DND-41 (cell line): Measurements from ENCODE around the gene MFSD11.
"Not testable (repeated sequence)": the region's sequence is repeated elsewhere in the genome, so short reads cannot be mapped to it uniquely, and the experiment has no call there.

ENCODE experiments used
- ATAC-seq: fragments of 200-7000 bp; cut with Tn5 transposase; 3 replicates; pipeline ENCODE4 v1.9.1; 2021; ENCODE audit warnings: low read depth; ENCODE audit not compliant: insufficient read depth
- DNase-seq: peaks from one replicate; pipeline ENCODE4 v3.0.0-alpha.2; 2020
- H2AFZ ChIP-seq: 2 replicates; pipeline ENCODE4 v1.6.0; 2012; ENCODE audit warnings: low read depth, low read length
- H3K27ac ChIP-seq: 2 replicates; pipeline ENCODE4 v1.5.1; 2012; ENCODE audit warnings: low read length, inconsistent platforms
- H3K27me3 ChIP-seq: fragments of 200-600 bp; sonication (generic); 2 replicates; pipeline ENCODE4 v1.6.0; 2012; ENCODE audit warnings: low read length, mild to moderate bottlenecking, inconsistent platforms; ENCODE audit not compliant: insufficient read depth, poor library complexity
- H3K36me3 ChIP-seq: 2 replicates; pipeline ENCODE4 v1.5.1; 2012; ENCODE audit warnings: low read length, inconsistent platforms; ENCODE audit not compliant: insufficient read depth
- H3K4me1 ChIP-seq: 2 replicates; pipeline ENCODE4 v1.5.1; 2012; ENCODE audit warnings: mild to moderate bottlenecking, low read length; ENCODE audit not compliant: insufficient read depth
- H3K4me2 ChIP-seq: 2 replicates; pipeline ENCODE4 v1.6.0; 2012; ENCODE audit warnings: mild to moderate bottlenecking, moderate library complexity, low read length, inconsistent platforms; ENCODE audit not compliant: insufficient read depth
- H3K4me3 ChIP-seq, 2 experiments: fragments of 200-600 bp in 1 of 2; shearing (Covaris generic) in 1 of 2; 2 replicates each; pipeline ENCODE4 v1.5.1; 2012 to 2016; ENCODE audit warnings: inconsistent platforms in 2 of 2, low read length in 2 of 2, mild to moderate bottlenecking in 2 of 2, low read depth in 1 of 2, moderate library complexity in 1 of 2
- H3K79me2 ChIP-seq: 2 replicates; pipeline ENCODE4 v1.6.0; 2012; ENCODE audit warnings: low read length, inconsistent platforms; ENCODE audit not compliant: insufficient read depth
- H3K9ac ChIP-seq: 2 replicates; pipeline ENCODE4 v1.6.0; 2012; ENCODE audit warnings: low read depth, mild to moderate bottlenecking, inconsistent platforms, low read length, moderate library complexity
- H3K9me3 ChIP-seq: 2 replicates; pipeline ENCODE4 v1.5.1; 2012; ENCODE audit warnings: low read length, moderate library complexity, mild to moderate bottlenecking, inconsistent platforms; ENCODE audit not compliant: insufficient read depth, severe bottlenecking
- H4K20me1 ChIP-seq: 2 replicates; pipeline ENCODE4 v1.6.0; 2012; ENCODE audit warnings: low read length; ENCODE audit not compliant: insufficient read depth
- CTCF ChIP-seq: IDR thresholded peaks from 2 replicates; pipeline ENCODE4 v1.5.1; 2012; ENCODE audit warnings: borderline replicate concordance, low read length, moderate library complexity, mild to moderate bottlenecking; ENCODE audit not compliant: poor library complexity, severe bottlenecking; ENCODE audit errors: extremely low read depth
- EZH2 ChIP-seq: IDR thresholded peaks from 3 replicates; pipeline ENCODE4 v1.6.1; 2012; ENCODE audit warnings: borderline replicate concordance, low read depth, mild to moderate bottlenecking, moderate library complexity, low read length, inconsistent platforms; ENCODE audit not compliant: severe bottlenecking

The MFSD11 gene

GRCh38 chr17:76709077-76709950, 28.6 kb upstream of the MFSD11 start:
- ATAC-seq, result no peak
- no peak for DNase-seq
- H3K4me3 ChIP-seq, result no peak overlapping the region
- no peaks in the 10 kb centered on the region for H3K79me2 ChIP-seq
- H3K9ac ChIP-seq, result no peak overlapping the region
- peaks cover 25% of the 10 kb centered on the region for H4K20me1 ChIP-seq
- no peak overlapping the region for H2AFZ ChIP-seq
- TF ChIP-seq EZH2 (no peak), CTCF (no peak)
- H3K4me2 ChIP-seq, result 0 out of 2 replicates have a peak overlapping the region, but pooled peaks have one; percentile 61
- H3K27me3 ChIP-seq, result peaks cover 29% of the 10 kb centered on the region
- peaks cover 10% of the 10 kb centered on the region for H3K36me3 ChIP-seq
- no peaks in the 10 kb centered on the region for H3K9me3 ChIP-seq
- H3K27ac ChIP-seq, result no peak overlapping the region
- peaks cover 9% of the 10 kb centered on the region for H3K4me1 ChIP-seq

- not testable (repeated sequence) for H2AFZ ChIP-seq
Measured at GRCh38 chr17:76709951-76710862, 27.7 kb upstream of the MFSD11 start.

DNA sequence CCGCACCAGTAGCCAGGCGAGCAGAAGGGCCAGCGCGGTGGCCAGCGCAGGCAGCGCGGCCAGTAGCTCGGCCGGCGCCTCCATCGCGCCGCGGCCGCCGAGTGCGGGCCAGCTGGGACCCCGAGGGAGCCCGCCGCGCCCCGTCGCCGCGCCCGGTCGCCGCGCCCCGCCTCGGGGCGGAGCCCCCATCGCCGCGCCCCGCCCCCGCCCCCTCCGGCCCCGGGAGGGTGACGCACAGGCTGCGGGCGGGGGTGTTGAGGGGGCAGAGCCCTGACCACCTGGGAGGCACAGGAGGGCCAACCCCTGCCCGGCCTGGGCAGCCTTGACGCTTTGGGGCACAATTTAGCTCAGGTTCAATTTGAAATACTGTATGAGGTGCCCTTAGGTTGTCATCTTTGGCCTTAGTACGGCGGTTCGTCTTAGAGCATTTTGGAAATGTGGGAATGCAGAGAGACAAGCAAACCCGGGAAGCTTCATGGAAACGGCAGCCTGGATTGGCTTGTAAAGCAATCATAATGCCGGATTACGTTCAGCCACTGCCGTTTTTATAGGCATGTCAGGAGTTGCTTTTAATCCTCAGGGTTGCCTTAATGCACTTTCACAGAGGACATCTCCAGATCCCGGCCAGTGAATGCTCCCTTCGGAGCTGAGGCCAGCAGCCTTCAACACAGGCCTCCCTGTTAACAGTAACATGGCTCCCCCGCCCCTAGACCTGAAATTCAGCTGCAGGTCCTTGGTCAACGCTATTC, 26.9 kb upstream of the MFSD11 start, which contains the start of gene MXRA7:
TSS of gene MXRA7 (minus strand) at position 103 of the 749 bp plus-strand sequence. CDS start at position 84, 19 bp downstream.
- Histone ChIP-seq H3K79me2 (no peaks in the 10 kb centered on the region), H3K9me3 (no peaks in the 10 kb centered on the region), H4K20me1 (peaks cover 32% of the 10 kb centered on the region), H3K9ac (peak within 1 kb of the TSS; percentile 16; the same call in 1 of the 2 replicates), H2AFZ (no peak within 1 kb of the TSS), H3K4me3 (peak within 1 kb of the TSS in 1 of 2 experiments; percentile 40; a peak in 2 of 4 replicates), H3K27me3 (peaks cover 29% of the 10 kb centered on the region), H3K27ac (no peak within 1 kb of the TSS), H3K4me2 (peak within 1 kb of the TSS; percentile 61), H3K36me3 (peaks cover 22% of the 10 kb centered on the region), H3K4me1 (peaks cover 18% of the 10 kb centered on the region)
- ATAC-seq (peak; percentile 63), DNase-seq (peak; percentile 43)
- no peak for TF ChIP-seq CTCF
- peak; percentile 68 for TF ChIP-seq EZH2

More at GRCh38 chr17:76709951-76710862, 27.7 kb upstream of the MFSD11 start:
- not testable (repeated sequence) for H3K79me2 ChIP-seq, DNase-seq, H3K27ac ChIP-seq, H3K9me3 ChIP-seq
- peak; percentile 86 for TF ChIP-seq EZH2
- peak overlapping the region; percentile 61 for H3K4me2 ChIP-seq
- ATAC-seq, result peak; percentile 42; the same call in 2 of the 3 replicates
- H3K4me1 ChIP-seq, result peaks cover 12% of the 10 kb centered on the region
- peak overlapping the region; percentile 16; the same call in 1 of the 2 replicates for H3K9ac ChIP-seq
- peaks cover 29% of the 10 kb centered on the region for H3K27me3 ChIP-seq
- H3K4me3 ChIP-seq, result peak overlapping the region in 1 of 2 experiments; percentile 40; a peak in 2 of 4 replicates
- H4K20me1 ChIP-seq, result peaks cover 27% of the 10 kb centered on the region
- peaks cover 14% of the 10 kb centered on the region for H3K36me3 ChIP-seq

DNA sequence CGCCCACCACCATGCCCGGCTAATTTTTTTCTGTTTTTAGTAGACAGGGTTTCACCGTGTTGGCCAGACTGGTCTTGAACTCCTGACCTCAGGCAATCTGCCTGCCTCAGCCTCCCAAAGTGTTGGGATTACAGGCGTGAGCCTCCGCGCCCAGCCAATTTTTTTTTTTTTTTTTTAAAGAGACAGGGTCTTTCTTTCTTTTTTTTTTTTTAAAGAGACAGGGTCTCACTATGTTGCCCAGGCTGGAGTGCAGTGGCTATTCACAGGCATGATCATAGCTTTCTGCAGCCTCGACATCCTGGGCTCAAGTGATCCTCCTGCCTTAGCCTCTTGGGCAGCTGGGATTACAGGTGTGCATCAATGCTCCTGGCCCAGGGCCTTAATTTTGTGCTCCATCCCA, 25.6 kb upstream of the MFSD11 start:
- not testable (repeated sequence) for H3K4me2 ChIP-seq, H3K9me3 ChIP-seq, H3K27ac ChIP-seq, H3K9ac ChIP-seq, H2AFZ ChIP-seq, H3K4me3 ChIP-seq, ATAC-seq, DNase-seq, H3K79me2 ChIP-seq
- peaks cover 18% of the 10 kb centered on the region for H3K4me1 ChIP-seq
- peaks cover 35% of the 10 kb centered on the region for H3K36me3 ChIP-seq
- H4K20me1 ChIP-seq, result peaks cover 37% of the 10 kb centered on the region
- peaks cover 29% of the 10 kb centered on the region for H3K27me3 ChIP-seq
